ENCODE results near the gene CTNNA1. TPM values are rescaled to one million over a fixed set of nuclear protein-coding genes. Genes with fewer than 3 reads are reported as not detected.

Gene CTNNA1
- total and polyA plus RNA-seq, 4 donors: 115 to 480 (median 302) TPM

DNA sequence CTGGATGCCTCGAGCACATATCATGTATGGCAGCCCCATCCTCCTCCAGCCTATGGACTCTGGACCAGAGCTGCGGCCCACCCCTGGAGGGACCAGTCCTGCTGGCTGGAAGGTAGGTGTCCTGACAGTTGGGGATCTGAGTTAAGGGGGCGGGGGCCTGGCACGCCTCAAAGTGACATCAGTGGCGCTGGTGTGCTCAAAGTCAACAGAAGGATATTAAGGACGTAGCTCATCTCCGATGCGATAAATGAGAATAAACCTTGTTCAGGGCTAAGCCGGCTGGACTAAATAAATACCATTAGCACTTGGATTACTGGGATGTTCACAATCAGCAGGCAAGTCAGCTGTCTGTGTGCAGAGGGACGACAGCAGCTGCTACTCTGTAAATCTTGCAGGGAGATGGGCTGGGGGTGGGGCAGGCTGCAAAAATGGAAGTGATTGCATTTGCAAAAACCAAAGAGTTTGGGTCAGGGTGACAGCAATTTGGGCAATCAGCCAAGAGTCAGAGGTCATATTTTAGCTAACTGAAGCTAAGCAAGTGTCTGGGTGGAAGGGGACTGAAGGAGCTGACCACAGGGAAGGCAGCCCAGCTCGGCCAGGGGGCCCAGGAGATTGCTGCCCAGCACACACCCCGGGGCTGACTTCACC, 201.9 kb downstream of the CTNNA1 start:
- H3K27me3 ChIP-seq (ENCODE audit: control insufficient read depth in 3 of 3, insufficient read depth in 3 of 3, low read length in 2 of 3): no peaks in the 10 kb centered on the region
- H3K36me3 ChIP-seq (ENCODE audit: control insufficient read depth in 4 of 4, insufficient read depth in 4 of 4, low read length in 4 of 4): peaks cover 0 to 3% (median 0%) of the 10 kb centered on the region in 4 donors
- H3K4me1 ChIP-seq (ENCODE audit: control insufficient read depth in 5 of 5, insufficient read depth in 5 of 5, low read length in 5 of 5): peaks cover 7 to 60% (median 40%) of the 10 kb centered on the region in 5 donors
- no peak overlapping the region for H3K27ac ChIP-seq (ENCODE audit: low read depth in 1 of 2, low read length in 1 of 2)
- no peak for ATAC-seq (ENCODE audit: insufficient read depth, low FRiP score)
- H3K9ac ChIP-seq (ENCODE audit: insufficient read depth in 1 of 2, low read length in 2 of 2): no peak overlapping the region
- DNase-seq: peak; percentile 92 to 95 (median 94)
- TF ChIP-seq, protein P1, sequence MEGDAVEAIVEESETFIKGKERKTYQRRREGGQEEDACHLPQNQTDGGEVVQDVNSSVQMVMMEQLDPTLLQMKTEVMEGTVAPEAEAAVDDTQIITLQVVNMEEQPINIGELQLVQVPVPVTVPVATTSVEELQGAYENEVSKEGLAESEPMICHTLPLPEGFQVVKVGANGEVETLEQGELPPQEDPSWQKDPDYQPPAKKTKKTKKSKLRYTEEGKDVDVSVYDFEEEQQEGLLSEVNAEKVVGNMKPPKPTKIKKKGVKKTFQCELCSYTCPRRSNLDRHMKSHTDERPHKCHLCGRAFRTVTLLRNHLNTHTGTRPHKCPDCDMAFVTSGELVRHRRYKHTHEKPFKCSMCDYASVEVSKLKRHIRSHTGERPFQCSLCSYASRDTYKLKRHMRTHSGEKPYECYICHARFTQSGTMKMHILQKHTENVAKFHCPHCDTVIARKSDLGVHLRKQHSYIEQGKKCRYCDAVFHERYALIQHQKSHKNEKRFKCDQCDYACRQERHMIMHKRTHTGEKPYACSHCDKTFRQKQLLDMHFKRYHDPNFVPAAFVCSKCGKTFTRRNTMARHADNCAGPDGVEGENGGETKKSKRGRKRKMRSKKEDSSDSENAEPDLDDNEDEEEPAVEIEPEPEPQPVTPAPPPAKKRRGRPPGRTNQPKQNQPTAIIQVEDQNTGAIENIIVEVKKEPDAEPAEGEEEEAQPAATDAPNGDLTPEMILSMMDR (IDR thresholded peaks at IDR 0.05; ENCODE audit: control extremely low read depth, extremely low read depth): no peak
- 76% methylated on average over 12 of the region's 12 CpGs for WGBS, 2 donors
- no peak overlapping the region for H3K4me3 ChIP-seq
- no peaks in the 10 kb centered on the region for H3K9me3 ChIP-seq (ENCODE audit: control insufficient read depth in 4 of 4, insufficient read depth in 3 of 4, low read length in 3 of 4)

- DNase-seq: no peak
- H3K4me3 ChIP-seq: no peak overlapping the region
- no peaks in the 10 kb centered on the region for H3K27me3 ChIP-seq (ENCODE audit: control insufficient read depth in 3 of 3, insufficient read depth in 3 of 3, low read length in 2 of 3)
- H3K4me1 ChIP-seq (ENCODE audit: control insufficient read depth in 5 of 5, insufficient read depth in 5 of 5, low read length in 5 of 5): peaks cover 7 to 60% (median 37%) of the 10 kb centered on the region in 5 donors
- 83 to 88% methylated on average over 9 of the region's 9 CpGs for WGBS, 2 donors
- no peak overlapping the region for H3K9ac ChIP-seq (ENCODE audit: insufficient read depth in 1 of 2, low read length in 2 of 2)
- H3K27ac ChIP-seq (ENCODE audit: low read depth in 1 of 2, low read length in 1 of 2): no peak overlapping the region
- TF ChIP-seq, protein P1 (IDR thresholded peaks at IDR 0.05; ENCODE audit: control extremely low read depth, extremely low read depth): no peak
- no peaks in the 10 kb centered on the region for H3K9me3 ChIP-seq (ENCODE audit: control insufficient read depth in 4 of 4, insufficient read depth in 3 of 4, low read length in 3 of 4)
- peaks cover 0 to 2% (median 0%) of the 10 kb centered on the region in 4 donors for H3K36me3 ChIP-seq (ENCODE audit: control insufficient read depth in 4 of 4, insufficient read depth in 4 of 4, low read length in 4 of 4)
- no peak for ATAC-seq (ENCODE audit: insufficient read depth, low FRiP score)
Measured at GRCh38 chr5:138955671-138956295, 202.6 kb downstream of the CTNNA1 start.

GRCh38 chr5:138956801-138957200, 203.6 kb downstream of the CTNNA1 start:
- WGBS, 2 donors: 94 to 96% methylated on average over 1 of the region's 1 CpG
- DNase-seq: no peak

More at GRCh38 chr5:138956801-138957200, 203.6 kb downstream of the CTNNA1 start:
- Histone ChIP-seq H3K4me3 (no peak overlapping the region), H3K9me3 (ENCODE audit: control insufficient read depth in 4 of 4, insufficient read depth in 3 of 4, low read length in 3 of 4) (no peaks in the 10 kb centered on the region), H3K27me3 (ENCODE audit: control insufficient read depth in 3 of 3, insufficient read depth in 3 of 3, low read length in 2 of 3) (no peaks in the 10 kb centered on the region), H3K36me3 (ENCODE audit: control insufficient read depth in 4 of 4, insufficient read depth in 4 of 4, low read length in 4 of 4) (peaks cover 0 to 2% (median 0%) of the 10 kb centered on the region in 4 donors), H3K4me1 (ENCODE audit: control insufficient read depth in 5 of 5, insufficient read depth in 5 of 5, low read length in 5 of 5) (peaks cover 7 to 58% (median 35%) of the 10 kb centered on the region in 5 donors), H3K9ac (ENCODE audit: insufficient read depth in 1 of 2, low read length in 2 of 2) (no peak overlapping the region), H3K27ac (ENCODE audit: low read depth in 1 of 2, low read length in 1 of 2) (no peak overlapping the region)
- TF ChIP-seq, protein P1 (IDR thresholded peaks at IDR 0.05; ENCODE audit: control extremely low read depth, extremely low read depth): no peak
- ATAC-seq (ENCODE audit: insufficient read depth, low FRiP score): no peak

All from lung (tissue), 12 donors.